Lower leg skin (tissue), 4 donors: Measurements from ENCODE around the gene ARHGEF1. TPM values are rescaled to one million over a fixed set of nuclear protein-coding genes. Genes with fewer than 3 reads are reported as not detected.
A peak's percentile ranks its signal among the peaks of the same experiment; 100 is the strongest.

Experiments
- DNase-seq, 2 donors: peaks; one replicate each; pipeline ENCODE4 v3.0.0-alpha.2; 2019; ENCODE audit warnings: low spot score in 2 of 2
- H3K4me3 ChIP-seq: fragments of 200-600 bp; sonication (generic); 2 replicates; pipeline ENCODE4 v1.5.1; 2017; ENCODE audit warnings: mild to moderate bottlenecking, low read depth; ENCODE audit not compliant: poor library complexity, severe bottlenecking
- CTCF ChIP-seq, 3 donors: fragments of 450-650 bp; IDR thresholded peaks; one replicate each; pipeline ENCODE4 v1.5.1; 2016; ENCODE audit warnings: antibody characterized with exemption in 3 of 3, mild to moderate bottlenecking in 3 of 3, moderate library complexity in 2 of 3
- POLR2A ChIP-seq, 2 donors: fragments of 450-650 bp; IDR thresholded peaks; one replicate each; pipeline ENCODE4 v1.6.1; 2016 to 2017; ENCODE audit warnings: antibody characterized with exemption in 2 of 2, mild to moderate bottlenecking in 1 of 2, moderate library complexity in 1 of 2
- WGBS, 2 donors: methylation state at CpG; one replicate each; pipeline ENCODE4 v1.1.5; 2018; 5-methylcytosine and 5-hydroxymethylcytosine counted together
- intact Hi-C: fragments of 100-400 bp; cut with DNase I; formaldehyde crosslinking; loops from one replicate; pipeline ENCODE4 v1.15.0; 2023; ENCODE audit warnings: low total_unique reads
- total RNA-seq, 4 donors: library from RNA; depleted of rRNA; stranded (reverse); fragments of >200 nt; gene quantifications; one replicate each; pipeline ENCODE4 v1.1.0, GENCODE V29; 2016

The ARHGEF1 gene, protein sequence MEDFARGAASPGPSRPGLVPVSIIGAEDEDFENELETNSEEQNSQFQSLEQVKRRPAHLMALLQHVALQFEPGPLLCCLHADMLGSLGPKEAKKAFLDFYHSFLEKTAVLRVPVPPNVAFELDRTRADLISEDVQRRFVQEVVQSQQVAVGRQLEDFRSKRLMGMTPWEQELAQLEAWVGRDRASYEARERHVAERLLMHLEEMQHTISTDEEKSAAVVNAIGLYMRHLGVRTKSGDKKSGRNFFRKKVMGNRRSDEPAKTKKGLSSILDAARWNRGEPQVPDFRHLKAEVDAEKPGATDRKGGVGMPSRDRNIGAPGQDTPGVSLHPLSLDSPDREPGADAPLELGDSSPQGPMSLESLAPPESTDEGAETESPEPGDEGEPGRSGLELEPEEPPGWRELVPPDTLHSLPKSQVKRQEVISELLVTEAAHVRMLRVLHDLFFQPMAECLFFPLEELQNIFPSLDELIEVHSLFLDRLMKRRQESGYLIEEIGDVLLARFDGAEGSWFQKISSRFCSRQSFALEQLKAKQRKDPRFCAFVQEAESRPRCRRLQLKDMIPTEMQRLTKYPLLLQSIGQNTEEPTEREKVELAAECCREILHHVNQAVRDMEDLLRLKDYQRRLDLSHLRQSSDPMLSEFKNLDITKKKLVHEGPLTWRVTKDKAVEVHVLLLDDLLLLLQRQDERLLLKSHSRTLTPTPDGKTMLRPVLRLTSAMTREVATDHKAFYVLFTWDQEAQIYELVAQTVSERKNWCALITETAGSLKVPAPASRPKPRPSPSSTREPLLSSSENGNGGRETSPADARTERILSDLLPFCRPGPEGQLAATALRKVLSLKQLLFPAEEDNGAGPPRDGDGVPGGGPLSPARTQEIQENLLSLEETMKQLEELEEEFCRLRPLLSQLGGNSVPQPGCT
- 10 to 100 TPM; 56.9 to 94.3 (median 68.7) TPM for total RNA-seq

DNA sequence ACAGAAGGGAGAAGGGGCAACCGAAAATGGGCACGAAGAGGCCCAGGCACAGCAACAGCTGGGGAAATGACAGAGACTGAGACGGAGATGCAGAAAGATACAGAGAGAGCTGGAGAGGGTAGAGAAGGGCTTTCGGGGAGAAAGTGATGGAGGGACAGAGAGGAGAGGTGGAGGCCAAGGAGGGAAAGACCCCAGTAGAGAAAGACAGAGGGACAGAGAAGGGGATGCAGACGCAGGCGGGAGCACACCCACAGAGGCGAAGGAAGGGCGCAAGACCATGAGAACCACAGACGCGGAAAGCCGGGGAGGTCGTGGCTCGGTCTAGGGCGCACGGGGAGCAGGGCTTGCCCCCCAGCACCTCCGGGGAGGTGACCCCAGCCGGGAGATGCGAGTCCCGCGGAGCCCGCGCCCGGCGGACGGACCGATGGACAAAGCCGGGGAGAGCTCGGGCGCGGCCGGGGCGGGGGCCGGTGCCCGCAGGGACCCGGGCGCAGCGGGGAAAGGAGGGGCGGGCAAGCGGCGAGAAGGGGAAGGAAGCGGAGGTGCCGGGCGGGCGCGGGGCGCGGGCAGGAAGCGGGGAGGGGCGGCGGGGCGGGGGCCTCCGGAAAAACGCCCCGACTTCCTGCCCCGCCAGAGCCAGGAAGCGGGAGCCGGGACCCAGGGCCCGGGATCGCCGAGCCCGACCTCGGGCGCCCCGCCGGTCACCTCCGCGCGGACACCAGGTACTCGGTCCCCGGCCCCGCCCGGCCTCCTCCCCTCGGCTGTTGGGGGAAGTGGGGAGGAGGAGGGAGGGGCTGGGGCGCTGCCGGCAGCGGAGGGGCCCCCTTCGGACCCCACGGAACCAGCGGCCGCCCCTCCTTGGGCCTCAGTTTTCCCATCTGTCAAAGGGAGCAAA lies at the start of gene ARHGEF1:
Gene ARHGEF1 (plus strand): TSS at position 617 of the 895 bp plus-strand sequence. CDS start 4,899 bp downstream, outside the sequence.
- DNase-seq: peak in 1 of 2 donors; percentile 93
- TF ChIP-seq CTCF (IDR thresholded peaks at IDR 0.05) (no peak), POLR2A (IDR thresholded peaks at IDR 0.05) (peak in 1 of 2 donors; percentile 14)
- intact Hi-C loops: no loop called here
- peak within 1 kb of the TSS; percentile 74 for H3K4me3 ChIP-seq
- 1% methylated on average over 39 to 41 of the region's 80 CpGs for WGBS, 2 donors

GRCh38 chr19:41837981-41838708 lies 44.8 kb upstream of the ARHGEF1 start:
- TF ChIP-seq CTCF (IDR thresholded peaks at IDR 0.05) (no peak), POLR2A (IDR thresholded peaks at IDR 0.05) (no peak)
- H3K4me3 ChIP-seq: no peak overlapping the region
- no peak for DNase-seq
- WGBS, 2 donors: 62 to 73% methylated on average over 13 of the region's 13 CpGs
- intact Hi-C loops: no loop called here

- 47 to 55% methylated on average over 2 of the region's 2 CpGs for WGBS, 2 donors
- H3K4me3 ChIP-seq: no peak overlapping the region
- intact Hi-C loops: no loop called here
- TF ChIP-seq POLR2A (IDR thresholded peaks at IDR 0.05) (no peak), CTCF (IDR thresholded peaks at IDR 0.05) (no peak)
- no peak for DNase-seq
These were observed 43.8 kb upstream of the ARHGEF1 start for GRCh38 chr19:41839211-41839610.

DNA sequence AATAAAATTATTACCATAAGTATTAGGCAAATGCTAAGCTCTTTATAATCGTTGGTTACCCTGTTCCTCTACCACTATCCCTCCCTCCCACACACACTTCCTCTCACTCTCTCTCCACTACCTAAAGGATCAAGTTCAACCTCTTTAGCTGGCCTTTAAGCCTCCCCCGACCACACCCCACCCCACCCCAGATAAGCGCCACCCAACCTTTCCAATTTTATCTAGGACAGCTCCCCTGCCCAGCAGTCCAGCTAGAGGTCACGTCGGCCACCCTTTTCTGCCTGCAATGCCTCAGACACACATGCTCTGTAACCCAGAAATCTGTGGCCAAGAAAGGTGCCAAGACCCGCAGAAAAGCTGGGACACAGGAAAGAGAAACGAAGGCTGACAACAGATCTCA lies 39.6 kb upstream of the ARHGEF1 start:
- H3K4me3 ChIP-seq: no peak overlapping the region
- TF ChIP-seq POLR2A (IDR thresholded peaks at IDR 0.05): no peak
- TF ChIP-seq CTCF (IDR thresholded peaks at IDR 0.05): no peak
- WGBS, 2 donors: 65 to 75% methylated on average over 7 of the region's 7 CpGs
- intact Hi-C loops: no loop called here
- no peak for DNase-seq

DNA sequence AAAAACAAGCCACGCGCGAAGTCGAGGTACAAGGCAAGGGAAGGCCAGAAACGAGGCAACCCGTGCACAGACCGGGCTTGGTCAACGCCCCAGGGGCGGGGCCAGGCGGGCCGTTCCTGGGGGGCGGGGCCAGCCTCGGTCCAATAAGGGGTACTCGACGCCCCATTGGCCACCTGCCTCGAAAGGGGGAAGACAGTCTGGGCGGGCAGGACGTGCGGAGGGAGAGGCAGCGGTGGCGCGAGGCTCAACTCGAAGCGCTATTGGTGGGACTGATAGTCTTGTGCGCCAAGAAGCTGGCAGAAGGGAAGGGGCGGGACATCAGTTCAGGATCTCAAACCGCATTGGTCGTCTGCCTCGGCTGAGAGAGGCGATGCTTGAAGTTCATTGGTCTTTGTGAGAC lies 38.4 kb upstream of the ARHGEF1 start, which contains the start of gene LYPD4:
Gene LYPD4 (minus strand): TSS at position 83 of the 400 bp plus-strand sequence. CDS start 5,398 bp downstream, outside the sequence.
- H3K4me3 ChIP-seq: no peak within 1 kb of the TSS
- TF ChIP-seq POLR2A (IDR thresholded peaks at IDR 0.05): no peak
- no peak for TF ChIP-seq CTCF (IDR thresholded peaks at IDR 0.05)
- WGBS, 2 donors: 78 to 79% methylated on average over 30 of the region's 30 CpGs
- no peak for DNase-seq
- intact Hi-C loops: no loop called here
